ENCODE measurements around the gene NKAP.

Gene NKAP

DNA sequence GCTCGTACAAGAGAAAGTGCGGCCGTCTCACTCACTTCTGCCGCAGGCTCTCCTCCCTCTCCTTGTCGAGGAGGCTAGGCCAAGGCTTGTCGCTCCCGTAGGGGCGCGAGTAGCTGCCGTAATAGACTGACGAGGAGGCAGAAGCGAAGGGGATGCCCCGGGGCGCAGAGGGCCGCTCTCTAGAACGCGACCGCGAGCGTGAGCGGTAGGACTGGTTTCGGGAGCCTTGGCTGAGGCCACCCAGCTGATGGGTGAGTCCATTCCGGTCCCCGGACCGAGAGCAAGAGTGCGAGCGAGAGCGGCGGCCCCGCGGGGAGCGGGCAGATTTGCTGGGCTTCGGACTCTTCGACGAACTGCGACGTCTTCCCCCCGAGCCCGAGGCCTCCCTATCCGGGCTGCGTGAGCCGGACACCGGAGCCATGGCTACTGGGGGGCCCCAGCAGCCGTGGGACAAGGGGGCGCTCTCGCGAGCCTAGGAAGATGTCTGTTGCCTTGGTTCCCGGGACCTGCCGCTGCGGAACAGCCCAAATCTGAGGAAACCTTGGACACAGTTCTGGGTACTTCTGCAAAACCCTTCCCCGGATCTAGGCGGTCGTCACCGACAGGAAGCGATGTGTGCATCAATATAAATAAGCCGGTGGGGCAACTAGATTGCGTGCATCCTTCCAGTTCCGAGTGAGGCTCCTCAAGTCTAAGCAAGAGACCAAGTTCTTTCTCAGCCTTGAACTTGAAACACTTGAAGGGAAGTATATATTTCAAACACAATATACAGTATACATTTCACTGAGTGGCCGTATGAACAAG is at the start of gene NKAP:
NKAP (minus strand) TSS at position 567 of the 804 bp plus-strand sequence; CDS start at position 421, 146 bp downstream.
- ChIA-PET CTCF (no interaction called here), POLR2A (no interaction called here)
- DNase-seq (ENCODE audit: extremely low spot score), result peak; percentile 72
- TF ChIP-seq, protein P1, sequence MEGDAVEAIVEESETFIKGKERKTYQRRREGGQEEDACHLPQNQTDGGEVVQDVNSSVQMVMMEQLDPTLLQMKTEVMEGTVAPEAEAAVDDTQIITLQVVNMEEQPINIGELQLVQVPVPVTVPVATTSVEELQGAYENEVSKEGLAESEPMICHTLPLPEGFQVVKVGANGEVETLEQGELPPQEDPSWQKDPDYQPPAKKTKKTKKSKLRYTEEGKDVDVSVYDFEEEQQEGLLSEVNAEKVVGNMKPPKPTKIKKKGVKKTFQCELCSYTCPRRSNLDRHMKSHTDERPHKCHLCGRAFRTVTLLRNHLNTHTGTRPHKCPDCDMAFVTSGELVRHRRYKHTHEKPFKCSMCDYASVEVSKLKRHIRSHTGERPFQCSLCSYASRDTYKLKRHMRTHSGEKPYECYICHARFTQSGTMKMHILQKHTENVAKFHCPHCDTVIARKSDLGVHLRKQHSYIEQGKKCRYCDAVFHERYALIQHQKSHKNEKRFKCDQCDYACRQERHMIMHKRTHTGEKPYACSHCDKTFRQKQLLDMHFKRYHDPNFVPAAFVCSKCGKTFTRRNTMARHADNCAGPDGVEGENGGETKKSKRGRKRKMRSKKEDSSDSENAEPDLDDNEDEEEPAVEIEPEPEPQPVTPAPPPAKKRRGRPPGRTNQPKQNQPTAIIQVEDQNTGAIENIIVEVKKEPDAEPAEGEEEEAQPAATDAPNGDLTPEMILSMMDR (IDR thresholded peaks at IDR 0.05; ENCODE audit: control extremely low read depth, extremely low read depth, low read depth, missing control alignments), result no peak

DNA sequence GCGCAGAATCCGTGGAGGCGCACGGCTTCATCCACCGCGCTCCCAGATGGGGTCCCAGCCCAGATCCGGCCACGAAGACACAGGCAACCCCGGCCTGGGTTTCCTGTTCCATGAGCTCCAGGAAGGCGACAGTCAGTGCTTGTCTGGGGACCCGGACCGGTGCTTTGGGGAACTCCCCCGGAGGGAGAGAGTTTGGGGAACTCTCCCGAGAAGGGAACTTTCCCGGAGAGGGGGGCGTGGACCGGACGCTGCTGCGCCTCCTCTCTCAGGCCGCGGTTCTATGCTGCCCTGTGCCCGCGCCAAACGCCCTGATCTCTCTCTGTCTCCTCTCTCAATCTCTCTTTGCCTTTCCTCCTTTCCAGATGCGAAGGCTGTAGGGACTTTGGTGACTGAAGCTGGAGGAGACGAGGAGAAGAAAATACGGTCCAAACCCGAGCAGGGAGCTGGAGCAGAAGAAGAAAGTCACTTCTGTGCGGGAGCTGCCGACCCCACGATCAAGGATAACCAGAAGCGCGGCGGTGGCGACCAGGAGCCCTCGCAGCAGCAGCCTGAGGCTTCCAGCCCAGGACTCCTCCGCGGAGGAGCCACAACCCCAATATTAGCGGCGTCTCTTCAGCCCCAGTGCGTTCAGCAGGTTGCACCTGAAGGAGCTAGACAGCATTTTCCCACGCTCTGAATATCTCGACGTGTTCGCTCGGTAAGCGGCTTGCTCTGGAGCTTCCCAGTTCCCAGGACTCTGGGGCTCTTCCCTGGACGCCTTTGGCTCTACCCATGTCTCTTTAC is 47.6 kb upstream of the NKAP start:
- CTCF ChIA-PET, result interaction anchor here (0.8 to 2.1 kb wide), 4 partner anchors 9 to 223 kb away, joined by 3 to 6 read pairs (median 4); no protein-coding TSS in a partner anchor

DNA sequence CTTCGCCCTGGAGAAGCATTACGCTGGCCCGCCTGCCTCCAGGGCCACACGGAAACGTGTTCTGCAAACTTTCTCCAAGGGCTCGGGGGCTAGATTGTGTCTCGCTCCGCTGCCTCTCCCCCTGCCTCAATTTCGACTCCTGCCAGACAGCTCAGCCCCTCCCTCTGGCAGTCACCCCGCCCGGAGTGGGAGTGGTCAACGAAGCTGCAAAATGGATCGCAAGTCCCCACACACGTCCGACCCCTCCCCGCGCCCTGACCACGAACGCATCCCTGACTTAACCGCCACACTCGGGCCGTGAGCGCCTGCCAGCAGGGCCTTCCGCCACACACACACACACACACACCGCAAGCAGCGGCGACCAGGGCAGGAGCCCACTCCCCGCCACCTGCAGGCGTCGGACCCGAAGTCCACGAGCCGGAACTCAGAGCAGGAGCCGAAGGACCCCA is 47.0 kb upstream of the NKAP start:
- CTCF ChIA-PET, result interaction anchor here (1.5 to 2.1 kb wide), 2 partner anchors 9 kb away, joined by 3 to 6 read pairs; no protein-coding TSS in a partner anchor
- POLR2A ChIA-PET, result no interaction called here
- TF ChIP-seq, protein P1 (IDR thresholded peaks at IDR 0.05; ENCODE audit: control extremely low read depth, extremely low read depth, low read depth, missing control alignments), result no peak
- DNase-seq (ENCODE audit: extremely low spot score), result no peak

More for the DNA sequence above, 47.6 kb upstream of the NKAP start:
- TF ChIP-seq, protein P1 (IDR thresholded peaks at IDR 0.05; ENCODE audit: control extremely low read depth, extremely low read depth, low read depth, missing control alignments), result no peak
- peak; percentile 47 for DNase-seq (ENCODE audit: extremely low spot score)
- POLR2A ChIA-PET, result no interaction called here

GRCh38 chrX:119989905-119990555 is 46.5 kb upstream of the NKAP start:
- TF ChIP-seq, protein P1 (IDR thresholded peaks at IDR 0.05; ENCODE audit: control extremely low read depth, extremely low read depth, low read depth, missing control alignments), result no peak
- ChIA-PET POLR2A (no interaction called here), CTCF (no interaction called here)
- no peak for DNase-seq (ENCODE audit: extremely low spot score)

- DNase-seq (ENCODE audit: extremely low spot score), result no peak
- CTCF ChIA-PET, result interaction anchor here (1.1 kb wide), 1 partner anchor 227 kb away, joined by 3 read pairs; no protein-coding TSS in a partner anchor
- POLR2A ChIA-PET, result no interaction called here
- TF ChIP-seq, protein P1 (IDR thresholded peaks at IDR 0.05; ENCODE audit: control extremely low read depth, extremely low read depth, low read depth, missing control alignments), result no peak
Measured at GRCh38 chrX:119986203-119986602, 42.7 kb upstream of the NKAP start.

DNA sequence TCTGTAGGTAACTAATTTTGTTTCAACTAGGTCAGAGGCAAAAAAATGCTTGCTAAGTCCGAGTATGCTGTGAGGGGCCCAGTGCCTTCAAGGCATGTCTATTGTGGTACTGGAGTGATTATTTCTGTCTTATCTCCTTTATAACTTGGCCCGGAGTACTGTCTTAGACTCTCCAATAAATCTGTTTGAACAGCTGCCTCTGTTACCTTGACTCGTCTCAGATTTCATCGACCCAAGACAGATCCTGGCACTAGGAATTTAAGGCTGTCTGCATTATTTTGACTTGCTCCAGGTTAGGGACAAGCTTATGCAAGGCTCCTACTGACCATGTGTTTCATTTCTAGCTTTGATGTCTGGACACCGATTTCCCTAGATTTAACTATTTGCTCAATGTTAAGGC is 41.1 kb upstream of the NKAP start:
- POLR2A ChIA-PET, result no interaction called here
- TF ChIP-seq, protein P1 (IDR thresholded peaks at IDR 0.05; ENCODE audit: control extremely low read depth, extremely low read depth, low read depth, missing control alignments), result no peak
- DNase-seq (ENCODE audit: extremely low spot score), result no peak
- CTCF ChIA-PET, result no interaction called here

All from GM10248 (cell line).